Mesothelial cell of epicardium (in vitro differentiated cells): Measurements from ENCODE around the gene ZBTB21. TPM values are rescaled to one million over a fixed set of nuclear protein-coding genes. Genes with fewer than 3 reads are reported as not detected.

Experiments used
- DNase-seq, 2 experiments: peaks; one replicate each; pipeline ENCODE4 v3.0.0; 2021; ENCODE audit warnings: low spot score in 2 of 2; ENCODE audit not compliant: unreplicated experiment in 2 of 2
- H3K27ac Mint-ChIP-seq: 2 replicates; pipeline ENCODE4 v1.8.0; 2021; ENCODE audit warnings: mixed read lengths
- H3K27me3 Mint-ChIP-seq: 2 replicates; pipeline ENCODE4 v1.8.0; 2021; ENCODE audit warnings: low read depth, mixed read lengths
- H3K36me3 Mint-ChIP-seq: 2 replicates; pipeline ENCODE4 v1.8.0; 2021; ENCODE audit warnings: mixed read lengths
- H3K4me1 Mint-ChIP-seq: 2 replicates; pipeline ENCODE4 v1.8.0; 2021; ENCODE audit warnings: mixed read lengths
- H3K4me3 Mint-ChIP-seq: 2 replicates; pipeline ENCODE4 v1.8.0; 2021; ENCODE audit warnings: mild to moderate bottlenecking, moderate library complexity, mixed read lengths
- H3K9me3 Mint-ChIP-seq: 2 replicates; pipeline ENCODE4 v1.8.0; 2021; ENCODE audit warnings: mixed read lengths
- CTCF ChIP-seq: fragments of 200-600 bp; sonication (generic); IDR thresholded peaks from one replicate; pipeline ENCODE4 v1.5.0; 2021; ENCODE audit warnings: antibody characterized with exemption; ENCODE audit not compliant: unreplicated experiment
- total RNA-seq: library from RNA; stranded (reverse); gene quantifications from 3 replicates; pipeline ENCODE4 v1.2.1, GENCODE V29; 2021

Gene ZBTB21
- total RNA-seq, 1 donor from 2014 or later, result 17.4 TPM

- DNase-seq, result no peak
- H3K9me3 Mint-ChIP-seq, result no peaks in the 10 kb centered on the region
- peaks cover 28% of the 10 kb centered on the region for H3K4me1 Mint-ChIP-seq
- H3K27me3 Mint-ChIP-seq, result no peaks in the 10 kb centered on the region
- peak overlapping the region; percentile 44 for H3K27ac Mint-ChIP-seq
- H3K36me3 Mint-ChIP-seq, result no peaks in the 10 kb centered on the region
- H3K4me3 Mint-ChIP-seq, result no peak overlapping the region
- no peak for TF ChIP-seq CTCF
Measured at GRCh38 chr21:41967708-41968107, 42.5 kb downstream of the ZBTB21 start.

GRCh38 chr21:41966872-41967621 lies 43.1 kb downstream of the ZBTB21 start:
- Mint-ChIP-seq H3K36me3 (no peaks in the 10 kb centered on the region), H3K27me3 (no peaks in the 10 kb centered on the region), H3K4me3 (no peak overlapping the region), H3K9me3 (no peaks in the 10 kb centered on the region), H3K27ac (no peak overlapping the region), H3K4me1 (peaks cover 28% of the 10 kb centered on the region)
- no peak for TF ChIP-seq CTCF
- DNase-seq, result no peak

GRCh38 chr21:41966041-41966833 lies 43.9 kb downstream of the ZBTB21 start:
- H3K9me3 Mint-ChIP-seq, result no peaks in the 10 kb centered on the region
- no peak for TF ChIP-seq CTCF
- no peak overlapping the region for H3K27ac Mint-ChIP-seq
- no peaks in the 10 kb centered on the region for H3K36me3 Mint-ChIP-seq
- no peak overlapping the region for H3K4me3 Mint-ChIP-seq
- H3K27me3 Mint-ChIP-seq, result no peaks in the 10 kb centered on the region
- no peak for DNase-seq
- H3K4me1 Mint-ChIP-seq, result peaks cover 25% of the 10 kb centered on the region

- H3K27ac Mint-ChIP-seq, result no peak overlapping the region
- H3K4me1 Mint-ChIP-seq, result peaks cover 19% of the 10 kb centered on the region
- H3K4me3 Mint-ChIP-seq, result no peak overlapping the region
- H3K36me3 Mint-ChIP-seq, result no peaks in the 10 kb centered on the region
- H3K27me3 Mint-ChIP-seq, result no peaks in the 10 kb centered on the region
- peak in 1 of 2 experiments; percentile 28 for DNase-seq
- no peak for TF ChIP-seq CTCF
- no peaks in the 10 kb centered on the region for H3K9me3 Mint-ChIP-seq
Measured at GRCh38 chr21:41965461-41966013, 44.6 kb downstream of the ZBTB21 start.

- no peaks in the 10 kb centered on the region for H3K9me3 Mint-ChIP-seq
- no peak overlapping the region for H3K27ac Mint-ChIP-seq
- peaks cover 17% of the 10 kb centered on the region for H3K4me1 Mint-ChIP-seq
- no peak overlapping the region for H3K4me3 Mint-ChIP-seq
- DNase-seq, result no peak
- no peaks in the 10 kb centered on the region for H3K27me3 Mint-ChIP-seq
- no peak for TF ChIP-seq CTCF
- no peaks in the 10 kb centered on the region for H3K36me3 Mint-ChIP-seq
Measured at GRCh38 chr21:41965045-41965444, 45.1 kb downstream of the ZBTB21 start.
